Mesodermal cell (in vitro differentiated cells): ENCODE results near the gene MS4A5. TPM values are rescaled to one million over a fixed set of nuclear protein-coding genes. Genes with fewer than 3 reads are reported as not detected.

Experiments used
- H3K27ac ChIP-seq: 2 replicates; pipeline ENCODE4 v1.7.0; 2013; ENCODE audit warnings: mild to moderate bottlenecking, low read depth, low read length, moderate library complexity; ENCODE audit not compliant: severe bottlenecking
- H3K36me3 ChIP-seq: 2 replicates; pipeline ENCODE4 v1.7.1; 2013; ENCODE audit warnings: mild to moderate bottlenecking, low read length, moderate library complexity; ENCODE audit not compliant: control insufficient read depth, insufficient read depth
- H3K4me1 ChIP-seq: one replicate; pipeline ENCODE4 v1.7.1; 2013; ENCODE audit warnings: mild to moderate bottlenecking, low read length; ENCODE audit not compliant: insufficient read depth, control insufficient read depth, poor library complexity, severe bottlenecking
- H3K4me3 ChIP-seq: 2 replicates; pipeline ENCODE4 v1.7.0; 2013; ENCODE audit warnings: low read length, control low read depth, mild to moderate bottlenecking; ENCODE audit not compliant: insufficient read depth, poor library complexity, severe bottlenecking; ENCODE audit errors: extremely low read depth
- H3K9me3 ChIP-seq: 2 replicates; pipeline ENCODE4 v1.7.1; 2013; ENCODE audit warnings: mild to moderate bottlenecking, low read length, moderate library complexity; ENCODE audit not compliant: control insufficient read depth
- WGBS, 2 experiments: methylation state at CpG; one replicate each; pipeline ENCODE4 v1.1.5; 2013; ENCODE audit warnings: missing lambda C conversion rate in 2 of 2; ENCODE audit not compliant: insufficient coverage in 2 of 2; 5-methylcytosine and 5-hydroxymethylcytosine counted together
- polyA plus RNA-seq, 2 experiments: library from polyadenylated mRNA; stranded (reverse); fragments of 50-300 nt; gene quantifications; one replicate each; pipeline ENCODE4 v1.2.3, GENCODE V29; 2013

The MS4A5 gene
- not detected for polyA plus RNA-seq (2013, experiment 1 of 2)
- not detected for polyA plus RNA-seq (2013, experiment 2 of 2)

- Histone ChIP-seq H3K27ac (no peak within 1 kb of the TSS), H3K4me3 (no peak within 1 kb of the TSS), H3K9me3 (no peaks in the 10 kb centered on the region), H3K4me1 (no peaks in the 10 kb centered on the region), H3K36me3 (no peaks in the 10 kb centered on the region)
- 77 to 93% methylated on average over 3 to 5 of the region's 5 CpGs for WGBS, 2 experiments
Measured at GRCh38 chr11:60429272-60429671, at the start of gene MS4A5. Gene MS4A5 (plus strand): TSS chr11:60429572. CDS start chr11:60429675, 103 bp downstream.

GRCh38 chr11:60389279-60389910 lies 40.0 kb upstream of the MS4A5 start:
- Histone ChIP-seq H3K27ac (no peak overlapping the region), H3K4me1 (no peaks in the 10 kb centered on the region), H3K4me3 (no peak overlapping the region), H3K9me3 (no peaks in the 10 kb centered on the region), H3K36me3 (no peaks in the 10 kb centered on the region)
- WGBS, 2 experiments, result 61 to 78% methylated on average over 3 to 4 of the region's 5 CpGs

GRCh38 chr11:60390419-60390818 lies 39.0 kb upstream of the MS4A5 start:
- Histone ChIP-seq H3K27ac (no peak overlapping the region), H3K9me3 (no peaks in the 10 kb centered on the region), H3K4me3 (no peak overlapping the region), H3K4me1 (no peaks in the 10 kb centered on the region), H3K36me3 (no peaks in the 10 kb centered on the region)

DNA sequence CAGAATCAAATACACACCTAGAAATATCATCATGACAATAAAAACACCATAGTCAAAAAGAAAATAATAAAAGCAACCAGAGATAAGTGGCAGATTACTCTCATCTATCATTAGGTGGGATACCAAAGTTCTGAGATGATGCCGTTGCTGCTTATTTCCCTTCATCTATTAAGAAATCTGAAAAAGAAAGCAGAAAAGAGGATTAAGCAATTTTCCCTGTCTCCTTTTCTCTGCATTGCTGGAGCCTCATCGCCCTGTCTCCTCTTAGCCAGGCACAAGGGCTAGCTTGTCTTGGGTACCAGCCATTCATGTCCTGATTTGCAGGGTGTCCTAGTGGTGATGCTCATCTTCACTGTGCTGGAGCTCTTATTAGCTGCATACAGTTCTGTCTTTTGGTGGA lies 37.0 kb upstream of the MS4A5 start:
- Histone ChIP-seq H3K4me1 (no peaks in the 10 kb centered on the region), H3K27ac (no peak overlapping the region), H3K4me3 (no peak overlapping the region), H3K9me3 (no peaks in the 10 kb centered on the region), H3K36me3 (no peaks in the 10 kb centered on the region)
- WGBS, 2 experiments, result 60 to 100% methylated on average over 1 of the region's 2 CpGs

- Histone ChIP-seq H3K4me1 (no peaks in the 10 kb centered on the region), H3K9me3 (no peaks in the 10 kb centered on the region), H3K36me3 (no peaks in the 10 kb centered on the region), H3K27ac (no peak overlapping the region), H3K4me3 (no peak overlapping the region)
- 96% methylated on average over 4 of the region's 5 CpGs; no CpG with 5 or more reads in 1 of the 2 experiments for WGBS, 2 experiments
Measured at GRCh38 chr11:60393016-60393415, 36.4 kb upstream of the MS4A5 start.

- no peaks in the 10 kb centered on the region for H3K4me1 ChIP-seq
- no peaks in the 10 kb centered on the region for H3K36me3 ChIP-seq
- 81 to 89% methylated on average over 1 to 2 of the region's 7 CpGs for WGBS, 2 experiments
- H3K4me3 ChIP-seq, result no peak overlapping the region
- no peak overlapping the region for H3K27ac ChIP-seq
- H3K9me3 ChIP-seq, result no peaks in the 10 kb centered on the region
Measured at GRCh38 chr11:60394666-60395380, 34.5 kb upstream of the MS4A5 start.

- Histone ChIP-seq H3K36me3 (no peaks in the 10 kb centered on the region), H3K27ac (no peak within 1 kb of the TSS), H3K4me1 (no peaks in the 10 kb centered on the region), H3K9me3 (no peaks in the 10 kb centered on the region), H3K4me3 (no peak within 1 kb of the TSS)
- WGBS, 2 experiments, result 71% methylated on average over 2 of the region's 3 CpGs; no CpG with 5 or more reads in 1 of the 2 experiments
Measured at GRCh38 chr11:60396382-60396781, 33.0 kb upstream of the MS4A5 start, which contains the start of gene MS4A14. Gene MS4A14 (plus strand): TSS chr11:60396459. CDS start chr11:60396579, 120 bp downstream.

DNA sequence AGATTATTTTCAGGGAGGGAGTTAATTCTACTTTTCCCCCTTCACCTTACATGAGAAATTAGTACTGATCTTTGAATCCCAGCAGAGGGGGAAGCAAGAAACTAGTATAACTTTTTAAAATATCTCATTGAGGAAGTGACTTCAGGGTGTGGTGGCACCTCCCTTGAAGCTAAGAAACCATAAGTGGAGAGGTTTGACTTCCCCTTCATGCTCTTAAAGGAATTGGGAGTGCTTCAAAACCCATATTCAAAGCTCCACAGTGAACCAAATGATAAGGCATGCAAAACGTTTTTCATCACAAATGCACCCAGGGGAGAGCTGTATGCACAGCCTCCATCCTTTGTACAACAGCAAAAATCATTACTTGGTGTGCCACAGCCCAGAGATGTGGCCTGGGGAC lies 32.6 kb upstream of the MS4A5 start:
- H3K27ac ChIP-seq, result no peak overlapping the region
- WGBS, 2 experiments, result 14 to 43% methylated on average over 1 of the region's 1 CpG
- no peaks in the 10 kb centered on the region for H3K9me3 ChIP-seq
- H3K4me3 ChIP-seq, result no peak overlapping the region
- no peaks in the 10 kb centered on the region for H3K4me1 ChIP-seq
- no peaks in the 10 kb centered on the region for H3K36me3 ChIP-seq

DNA sequence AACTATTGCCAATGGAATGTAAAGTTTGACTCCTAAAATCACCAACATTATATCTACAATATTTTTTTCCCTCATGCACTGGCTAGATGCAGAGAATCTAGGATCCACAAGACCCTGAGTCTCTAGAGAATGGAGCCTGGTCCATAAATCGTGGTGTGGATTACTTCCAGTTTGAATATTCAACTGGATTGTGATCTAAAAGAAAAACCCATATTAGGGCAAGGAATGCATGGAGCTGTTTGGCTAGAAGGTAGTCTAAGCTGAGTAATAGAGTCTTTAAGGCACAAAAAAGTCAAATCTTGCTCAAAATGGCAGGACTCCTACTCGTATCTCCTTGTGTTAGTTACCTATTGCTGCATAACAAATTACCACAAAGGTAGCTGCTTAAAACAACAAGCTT lies 9.4 kb upstream of the MS4A5 start:
- 0% methylated on average over 1 of the region's 2 CpGs; no CpG with 5 or more reads in 1 of the 2 experiments for WGBS, 2 experiments
- H3K9me3 ChIP-seq, result no peaks in the 10 kb centered on the region
- no peaks in the 10 kb centered on the region for H3K4me1 ChIP-seq
- no peak overlapping the region for H3K4me3 ChIP-seq
- H3K36me3 ChIP-seq, result no peaks in the 10 kb centered on the region
- no peak overlapping the region for H3K27ac ChIP-seq

DNA sequence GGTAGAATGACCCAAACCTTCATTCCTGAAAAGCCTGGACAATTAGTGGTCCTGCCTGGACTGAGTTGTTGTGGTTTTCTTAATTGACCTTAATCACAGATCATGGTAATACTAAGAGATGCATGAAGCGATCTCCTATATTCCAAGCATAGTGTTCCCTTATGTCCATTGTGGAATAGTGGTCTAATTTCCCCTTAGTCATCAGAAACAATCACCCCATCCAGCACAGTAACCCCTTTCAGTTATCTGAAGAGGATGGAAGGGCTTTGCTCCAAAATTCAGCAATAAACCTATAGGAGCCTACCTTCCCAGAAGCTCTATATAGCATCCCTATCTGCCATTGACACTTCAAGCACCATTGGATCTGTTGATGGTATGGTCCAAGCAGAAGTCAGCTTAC lies 6.8 kb upstream of the MS4A5 start:
- Histone ChIP-seq H3K9me3 (no peaks in the 10 kb centered on the region), H3K4me1 (no peaks in the 10 kb centered on the region), H3K27ac (no peak overlapping the region), H3K36me3 (no peaks in the 10 kb centered on the region), H3K4me3 (no peak overlapping the region)
- WGBS, 2 experiments, result no CpG with 5 or more reads among the region's 1 CpG

DNA sequence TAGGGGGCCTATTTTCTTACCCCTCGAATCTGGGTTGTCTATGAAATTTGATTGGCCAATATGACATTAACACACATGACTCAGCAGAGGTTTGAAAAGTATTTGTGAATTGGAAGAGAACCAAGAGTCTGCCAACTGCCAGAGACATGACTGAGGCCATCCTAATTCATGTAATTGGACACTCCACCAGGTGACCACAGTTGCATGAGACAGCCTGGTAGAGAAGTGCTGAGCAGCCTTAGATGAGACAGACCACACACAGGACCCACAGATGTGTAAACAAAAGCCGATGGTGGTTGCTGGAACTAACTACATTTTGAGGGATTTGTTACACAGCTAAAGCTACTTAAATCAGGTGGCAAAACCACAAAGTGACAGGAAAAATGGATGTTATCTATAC lies 855 bp upstream of the MS4A5 start:
- H3K9me3 ChIP-seq, result no peaks in the 10 kb centered on the region
- WGBS, 2 experiments, result 67 to 100% methylated on average over 1 of the region's 2 CpGs
- no peak overlapping the region for H3K27ac ChIP-seq
- no peaks in the 10 kb centered on the region for H3K36me3 ChIP-seq
- no peak overlapping the region for H3K4me3 ChIP-seq
- no peaks in the 10 kb centered on the region for H3K4me1 ChIP-seq
